Fibroblast of lung (primary cell): ENCODE results near the gene PCSK6. TPM values are rescaled to one million over a fixed set of nuclear protein-coding genes. Genes with fewer than 3 reads are reported as not detected.

Experiments
- DNase-seq, 2 donors: peaks; one replicate each; pipeline versions ENCODE4 v3.0.0 to v3.0.0-alpha.2; 2010; ENCODE audit warnings: low read depth in 2 of 2
- H2AFZ ChIP-seq: 2 replicates; pipeline ENCODE4 v1.5.1; 2012; ENCODE audit warnings: low read length, control low read depth, inconsistent platforms
- H3K27ac ChIP-seq: 2 replicates; pipeline ENCODE4 v1.5.1; 2011; ENCODE audit warnings: low read length, control low read depth; ENCODE audit not compliant: insufficient read depth
- H3K27me3 ChIP-seq: 2 replicates; pipeline ENCODE4 v1.5.1; 2011; ENCODE audit warnings: mild to moderate bottlenecking, low read length; ENCODE audit not compliant: control insufficient read depth, insufficient read depth
- H3K36me3 ChIP-seq: 2 replicates; pipeline ENCODE4 v1.5.1; 2011; ENCODE audit warnings: low read length; ENCODE audit not compliant: control insufficient read depth, insufficient read depth
- H3K4me1 ChIP-seq: 2 replicates; pipeline ENCODE4 v1.5.1; 2011; ENCODE audit warnings: low read length; ENCODE audit not compliant: control insufficient read depth, insufficient read depth; ENCODE audit errors: extremely low read depth
- H3K4me2 ChIP-seq: 2 replicates; pipeline ENCODE4 v1.5.1; 2011; ENCODE audit warnings: low read length, control low read depth; ENCODE audit not compliant: insufficient read depth; ENCODE audit errors: extremely low read depth
- H3K4me3 ChIP-seq, 4 experiments: fragments of 200-600 bp in 1 of 4; sonication (generic) in 1 of 4; replicated peaks in 1 of 4; 2 replicates each; pipeline ENCODE4 v1.5.1; 2011 to 2016; ENCODE audit warnings: low read length in 4 of 4, low read depth in 3 of 4, mild to moderate bottlenecking in 3 of 4, control low read depth in 2 of 4, inconsistent platforms in 1 of 4, mixed read lengths in 1 of 4; ENCODE audit not compliant: insufficient read depth in 1 of 4; ENCODE audit errors: control extremely low read depth in 1 of 4
- H3K79me2 ChIP-seq: 2 replicates; pipeline ENCODE4 v1.5.1; 2012; ENCODE audit warnings: mild to moderate bottlenecking, low read length, inconsistent platforms; ENCODE audit not compliant: control insufficient read depth, insufficient read depth
- H3K9ac ChIP-seq: 2 replicates; pipeline ENCODE4 v1.5.1; 2011; ENCODE audit warnings: mild to moderate bottlenecking, low read length, control low read depth; ENCODE audit not compliant: insufficient read depth
- H3K9me3 ChIP-seq: 2 replicates; pipeline ENCODE4 v1.5.1; 2012; ENCODE audit warnings: low read depth, low read length; ENCODE audit not compliant: control insufficient read depth, insufficient read depth
- H4K20me1 ChIP-seq: 2 replicates; pipeline ENCODE4 v1.5.1; 2011; ENCODE audit warnings: low read length; ENCODE audit not compliant: control insufficient read depth, insufficient read depth; ENCODE audit errors: extremely low read depth
- EZH2 ChIP-seq: IDR thresholded peaks from 2 replicates; pipeline ENCODE4 v1.5.1; 2012; ENCODE audit warnings: low read length, control low read depth, mild to moderate bottlenecking; ENCODE audit errors: missing control alignments
- polyA plus RNA-seq, 2 donors: library from polyadenylated mRNA; depleted of rRNA in 1 of 2; stranded (reverse) in 1 of 2; unstranded in 1 of 2; fragments of >200 nt; gene quantifications; 2 replicates each; pipeline ENCODE4 v1.2.1, GENCODE V29; 2011 to 2012; ENCODE audit warnings: missing spikeins in 1 of 2
- total RNA-seq: library from RNA; depleted of rRNA; stranded (reverse); fragments of >200 nt; gene quantifications from 2 replicates; pipeline ENCODE4 v1.2.1, GENCODE V29; 2014
- TF ChIP-seq, protein P1 (sequence below), 2 donors: IDR thresholded peaks in 1 of 2; conservative IDR thresholded peaks in 1 of 2; 1 replicate in 1 of 2; 2 replicates in 1 of 2; pipeline ENCODE4 v1.5.1; 2011 to 2012; ENCODE audit warnings: low read length in 2 of 2, control low read depth in 1 of 2, inconsistent platforms in 1 of 2, low read depth in 1 of 2, mild to moderate bottlenecking in 1 of 2

PCSK6 gene
- total and polyA plus RNA-seq, 2 donors (not counting 1 experiment from before 2014, with no cell fraction given) = 0.02 to 0.83 TPM

- no peaks in the 10 kb centered on the region for H3K36me3 ChIP-seq
- H3K27ac ChIP-seq = no peak overlapping the region
- no peak for DNase-seq
- H3K4me2 ChIP-seq = no peak overlapping the region
- no peak overlapping the region for H2AFZ ChIP-seq
- no peak for TF ChIP-seq EZH2
- TF ChIP-seq, protein P1, sequence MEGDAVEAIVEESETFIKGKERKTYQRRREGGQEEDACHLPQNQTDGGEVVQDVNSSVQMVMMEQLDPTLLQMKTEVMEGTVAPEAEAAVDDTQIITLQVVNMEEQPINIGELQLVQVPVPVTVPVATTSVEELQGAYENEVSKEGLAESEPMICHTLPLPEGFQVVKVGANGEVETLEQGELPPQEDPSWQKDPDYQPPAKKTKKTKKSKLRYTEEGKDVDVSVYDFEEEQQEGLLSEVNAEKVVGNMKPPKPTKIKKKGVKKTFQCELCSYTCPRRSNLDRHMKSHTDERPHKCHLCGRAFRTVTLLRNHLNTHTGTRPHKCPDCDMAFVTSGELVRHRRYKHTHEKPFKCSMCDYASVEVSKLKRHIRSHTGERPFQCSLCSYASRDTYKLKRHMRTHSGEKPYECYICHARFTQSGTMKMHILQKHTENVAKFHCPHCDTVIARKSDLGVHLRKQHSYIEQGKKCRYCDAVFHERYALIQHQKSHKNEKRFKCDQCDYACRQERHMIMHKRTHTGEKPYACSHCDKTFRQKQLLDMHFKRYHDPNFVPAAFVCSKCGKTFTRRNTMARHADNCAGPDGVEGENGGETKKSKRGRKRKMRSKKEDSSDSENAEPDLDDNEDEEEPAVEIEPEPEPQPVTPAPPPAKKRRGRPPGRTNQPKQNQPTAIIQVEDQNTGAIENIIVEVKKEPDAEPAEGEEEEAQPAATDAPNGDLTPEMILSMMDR (conservative IDR thresholded peaks at IDR 0.05 in 1 of 2, IDR thresholded peaks at IDR 0.05 in 1 of 2; ENCODE audit: low read depth in 1 of 2, low read length in 2 of 2) = no peak
- H3K27me3 ChIP-seq = no peaks in the 10 kb centered on the region
- H3K9me3 ChIP-seq = no peaks in the 10 kb centered on the region
- H3K9ac ChIP-seq = no peak overlapping the region
- no peaks in the 10 kb centered on the region for H3K79me2 ChIP-seq
- no peak overlapping the region for H3K4me3 ChIP-seq
- no peaks in the 10 kb centered on the region for H3K4me1 ChIP-seq
- no peaks in the 10 kb centered on the region for H4K20me1 ChIP-seq
These were observed 22.2 kb upstream of the PCSK6 start for GRCh38 chr15:101511717-101512116.

GRCh38 chr15:101510212-101511197 lies 21.0 kb upstream of the PCSK6 start:
- no peak for DNase-seq
- Histone ChIP-seq H3K27me3 (no peaks in the 10 kb centered on the region), H3K4me1 (no peaks in the 10 kb centered on the region), H3K27ac (no peak overlapping the region), H3K4me3 (no peak overlapping the region), H3K9ac (no peak overlapping the region), H4K20me1 (no peaks in the 10 kb centered on the region), H3K36me3 (no peaks in the 10 kb centered on the region), H3K9me3 (no peaks in the 10 kb centered on the region), H3K79me2 (no peaks in the 10 kb centered on the region), H3K4me2 (no peak overlapping the region), H2AFZ (no peak overlapping the region)
- no peak for TF ChIP-seq EZH2
- TF ChIP-seq, protein P1 (conservative IDR thresholded peaks at IDR 0.05 in 1 of 2, IDR thresholded peaks at IDR 0.05 in 1 of 2; ENCODE audit: low read depth in 1 of 2, low read length in 2 of 2) = no peak

DNA sequence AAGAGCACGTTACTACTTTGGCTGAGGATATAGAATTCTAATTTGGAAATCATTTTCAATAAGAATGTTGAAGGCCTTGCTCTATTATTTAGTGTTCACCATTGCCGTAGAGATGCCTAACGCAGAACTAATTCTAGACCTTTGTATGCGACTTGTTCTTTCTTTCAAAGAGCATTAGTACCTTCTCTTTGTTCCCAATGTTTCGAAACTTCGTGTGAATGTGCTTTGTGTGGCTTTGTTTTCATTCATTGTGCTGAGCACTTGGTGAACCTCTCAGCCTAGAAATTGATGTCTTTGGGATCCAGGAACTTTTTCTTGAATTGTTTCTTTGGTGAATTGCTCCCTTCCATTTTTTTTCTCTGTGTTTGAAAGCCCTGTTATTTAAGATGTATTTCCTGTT lies 19.8 kb upstream of the PCSK6 start:
- Histone ChIP-seq H3K36me3 (no peaks in the 10 kb centered on the region), H3K9ac (no peak overlapping the region), H3K9me3 (no peaks in the 10 kb centered on the region), H4K20me1 (no peaks in the 10 kb centered on the region), H3K27ac (no peak overlapping the region), H2AFZ (no peak overlapping the region), H3K79me2 (no peaks in the 10 kb centered on the region), H3K27me3 (no peaks in the 10 kb centered on the region), H3K4me1 (no peaks in the 10 kb centered on the region), H3K4me2 (no peak overlapping the region), H3K4me3 (no peak overlapping the region)
- DNase-seq = no peak
- no peak for TF ChIP-seq EZH2
- TF ChIP-seq, protein P1 (conservative IDR thresholded peaks at IDR 0.05 in 1 of 2, IDR thresholded peaks at IDR 0.05 in 1 of 2; ENCODE audit: low read depth in 1 of 2, low read length in 2 of 2) = no peak
